Peyer's patch (tissue), 4 donors: ENCODE measurements around the gene STAT6. TPM values are rescaled to one million over a fixed set of nuclear protein-coding genes. Genes with fewer than 3 reads are reported as not detected.
"Not testable (repeated sequence)": the region's sequence is repeated elsewhere in the genome, so short reads cannot be mapped to it uniquely, and the experiment has no call there.

ENCODE experiments used
- DNase-seq, 3 donors: peaks; one replicate each; pipeline ENCODE4 v3.0.0-alpha.2; 2017 to 2019
- H3K27ac ChIP-seq, 4 donors: fragments of 200-600 bp; sonication (generic); one replicate each; pipeline ENCODE4 v1.5.1; 2016 to 2019
- H3K27me3 ChIP-seq, 2 donors: fragments of 200-600 bp; sonication (generic); one replicate each; pipeline ENCODE4 v1.5.1; 2019
- H3K36me3 ChIP-seq, 3 donors: fragments of 200-600 bp; sonication (generic); one replicate each; pipeline ENCODE4 v1.5.1; 2016 to 2019
- H3K4me1 ChIP-seq, 4 donors: fragments of 200-600 bp; sonication (generic); one replicate each; pipeline ENCODE4 v1.5.1; 2016 to 2019
- H3K4me3 ChIP-seq, 4 donors: fragments of 200-600 bp; sonication (generic); 1 replicate in 3 of 4; 2 replicates in 1 of 4; pipeline ENCODE4 v1.5.1; 2016 to 2019; ENCODE audit warnings: mild to moderate bottlenecking in 1 of 4
- H3K9me3 ChIP-seq, 4 donors: fragments of 200-600 bp; sonication (generic); one replicate each; pipeline ENCODE4 v1.5.1; 2016 to 2019; ENCODE audit warnings: mild to moderate bottlenecking in 1 of 4
- CTCF ChIP-seq, 6 experiments: fragments of 450-650 bp in 4 of 6; fragments of 200-600 bp in 2 of 6; sonication (generic) in 1 of 6; IDR thresholded peaks; one replicate each; pipeline ENCODE4 v1.5.1; 2017 to 2019; ENCODE audit warnings: antibody characterized with exemption in 6 of 6, mild to moderate bottlenecking in 3 of 6, moderate library complexity in 1 of 6
- POLR2A ChIP-seq, 2 donors: fragments of 450-650 bp; IDR thresholded peaks; one replicate each; pipeline ENCODE4 v1.5.1; 2017; ENCODE audit warnings: antibody characterized with exemption in 2 of 2, mild to moderate bottlenecking in 2 of 2, moderate library complexity in 2 of 2
- total RNA-seq, 4 donors: library from RNA; depleted of rRNA; stranded (reverse); fragments of >200 nt; gene quantifications; one replicate each; pipeline ENCODE4 v1.1.0, GENCODE V29; 2016

STAT6 gene
- total RNA-seq, 4 donors from 2014 or later, result 278 to 416 (median 382) TPM

GRCh38 chr12:57085999-57086492, 25.1 kb downstream of the STAT6 start:
- peak overlapping the region; percentile 70 to 96 (median 89) for H3K4me3 ChIP-seq

GRCh38 chr12:57080855-57081254, 30.3 kb downstream of the STAT6 start:
- peaks cover 0 to 20% (median under 1%) of the 10 kb centered on the region in 4 donors for H3K4me1 ChIP-seq
- no peaks in the 10 kb centered on the region for H3K27me3 ChIP-seq
- no peaks in the 10 kb centered on the region for H3K9me3 ChIP-seq
- TF ChIP-seq POLR2A (IDR thresholded peaks at IDR 0.05) (no peak), CTCF (IDR thresholded peaks at IDR 0.05) (no peak)
- H3K27ac ChIP-seq, result no peak overlapping the region
- no peaks in the 10 kb centered on the region for H3K36me3 ChIP-seq
- no peak overlapping the region for H3K4me3 ChIP-seq
- no peak for DNase-seq

More at GRCh38 chr12:57085999-57086492, 25.1 kb downstream of the STAT6 start:
- Histone ChIP-seq H3K27me3 (no peaks in the 10 kb centered on the region), H3K4me1 (peaks cover 0 to 21% (median 9%) of the 10 kb centered on the region in 4 donors), H3K9me3 (no peaks in the 10 kb centered on the region), H3K36me3 (no peaks in the 10 kb centered on the region), H3K27ac (peak overlapping the region; percentile 95 to 99 (median 98))
- no peak for DNase-seq
- TF ChIP-seq POLR2A (IDR thresholded peaks at IDR 0.05) (no peak), CTCF (IDR thresholded peaks at IDR 0.05) (no peak)

- Histone ChIP-seq H3K36me3 (no peaks in the 10 kb centered on the region), H3K27me3 (no peaks in the 10 kb centered on the region), H3K4me1 (peaks cover 0 to 17% (median 0%) of the 10 kb centered on the region in 4 donors), H3K4me3 (no peak overlapping the region), H3K27ac (peak overlapping the region in 1 of 4 donors; percentile 85), H3K9me3 (no peaks in the 10 kb centered on the region)
- TF ChIP-seq POLR2A (IDR thresholded peaks at IDR 0.05) (no peak), CTCF (IDR thresholded peaks at IDR 0.05) (no peak)
- no peak for DNase-seq
These were observed 31.3 kb downstream of the STAT6 start for GRCh38 chr12:57079821-57080220.

- Histone ChIP-seq H3K27me3 (no peaks in the 10 kb centered on the region), H3K27ac (peak within 1 kb of the TSS; percentile 67 to 85 (median 80)), H3K4me3 (peak within 1 kb of the TSS; percentile 74 to 98 (median 80)), H3K9me3 (no peaks in the 10 kb centered on the region), H3K36me3 (no peaks in the 10 kb centered on the region), H3K4me1 (peaks cover 0 to 17% (median 0%) of the 10 kb centered on the region in 4 donors)
- DNase-seq, result peak; percentile 92 to 99 (median 95)
- TF ChIP-seq CTCF (IDR thresholded peaks at IDR 0.05), result no peak
- no peak for TF ChIP-seq POLR2A (IDR thresholded peaks at IDR 0.05)
These were observed 32.4 kb downstream of the STAT6 start, which contains the start of gene NEMP1 for GRCh38 chr12:57078519-57079404. Gene NEMP1 (minus strand): TSS chr12:57078791. CDS start chr12:57078745, 46 bp downstream.

- H3K27ac ChIP-seq, H3K27me3 ChIP-seq, H3K4me3 ChIP-seq, DNase-seq, H3K36me3 ChIP-seq, H3K9me3 ChIP-seq: not testable (repeated sequence)
- H3K4me1 ChIP-seq, result peaks cover 0 to 11% (median 2%) of the 10 kb centered on the region in 4 donors
These were observed 37.4 kb downstream of the STAT6 start for GRCh38 chr12:57073566-57074450.
